Brain microvascular endothelial cell (primary cell): ENCODE data around the gene ADGRG2.

ENCODE experiments used
- DNase-seq: peaks from one replicate; pipeline ENCODE4 v3.0.0-alpha.2; 2020
- H3K27ac ChIP-seq: fragments of 250-450 bp; sonication (Bioruptor Pico); 2 replicates; pipeline ENCODE4 v1.5.1; 2020; ENCODE audit warnings: mild to moderate bottlenecking, moderate library complexity
- H3K27me3 ChIP-seq: fragments of 250-450 bp; sonication (Bioruptor Pico); replicated peaks from 2 replicates; pipeline ENCODE4 v1.5.1; 2020; ENCODE audit warnings: mild to moderate bottlenecking
- H3K36me3 ChIP-seq: fragments of 250-450 bp; sonication (Bioruptor Pico); replicated peaks from 2 replicates; pipeline ENCODE4 v1.5.1; 2020; ENCODE audit warnings: mild to moderate bottlenecking
- H3K4me3 ChIP-seq: 2 replicates; pipeline ENCODE4 v1.5.1; 2011; ENCODE audit warnings: low read depth, mild to moderate bottlenecking, control low read depth, low read length, moderate library complexity
- CTCF ChIP-seq: IDR thresholded peaks from 2 replicates; pipeline ENCODE4 v1.5.1; 2011; ENCODE audit warnings: low read depth, mild to moderate bottlenecking, moderate library complexity, low read length, control low read depth, inconsistent platforms; ENCODE audit errors: missing control alignments
- in situ Hi-C: cut with HindIII; loops from 2 replicates; pipeline ENCODE4 v1.10.0; 2017; ENCODE audit warnings: low sequenced_read_pairs, low pct_ligation_motif_present

The ADGRG2 gene

GRCh38 chrX:18970465-18970864, 151.8 kb downstream of the ADGRG2 start:
- Histone ChIP-seq H3K4me3 (no peak overlapping the region), H3K27ac (no peak overlapping the region), H3K27me3 (no peaks in the 10 kb centered on the region), H3K36me3 (no peaks in the 10 kb centered on the region)
- in situ Hi-C loops = no loop called here
- no peak for DNase-seq
- TF ChIP-seq CTCF = no peak

- in situ Hi-C loops = no loop called here
Measured at GRCh38 chrX:18966624-18967023, 155.6 kb downstream of the ADGRG2 start.

GRCh38 chrX:18964901-18965300, 157.4 kb downstream of the ADGRG2 start:
- no peak for DNase-seq
- TF ChIP-seq CTCF = no peak
- no peak overlapping the region for H3K27ac ChIP-seq
- H3K27me3 ChIP-seq = no peaks in the 10 kb centered on the region
- in situ Hi-C loops = no loop called here
- H3K36me3 ChIP-seq = no peaks in the 10 kb centered on the region
- no peak overlapping the region for H3K4me3 ChIP-seq

More at GRCh38 chrX:18966624-18967023, 155.6 kb downstream of the ADGRG2 start:
- no peaks in the 10 kb centered on the region for H3K36me3 ChIP-seq
- DNase-seq = no peak
- H3K27me3 ChIP-seq = no peaks in the 10 kb centered on the region
- H3K27ac ChIP-seq = no peak overlapping the region
- TF ChIP-seq CTCF = no peak
- H3K4me3 ChIP-seq = no peak overlapping the region

GRCh38 chrX:18964026-18964425, 158.2 kb downstream of the ADGRG2 start:
- no peak for DNase-seq
- no peaks in the 10 kb centered on the region for H3K27me3 ChIP-seq
- in situ Hi-C loops = no loop called here
- H3K27ac ChIP-seq = no peak overlapping the region
- no peaks in the 10 kb centered on the region for H3K36me3 ChIP-seq
- no peak for TF ChIP-seq CTCF
- H3K4me3 ChIP-seq = no peak overlapping the region

- DNase-seq = no peak
- H3K4me3 ChIP-seq = no peak overlapping the region
- H3K27me3 ChIP-seq = no peaks in the 10 kb centered on the region
- H3K27ac ChIP-seq = no peak overlapping the region
- in situ Hi-C loops = no loop called here
- no peaks in the 10 kb centered on the region for H3K36me3 ChIP-seq
- TF ChIP-seq CTCF = no peak
Measured at GRCh38 chrX:18962329-18962728, 159.9 kb downstream of the ADGRG2 start.

- no peaks in the 10 kb centered on the region for H3K36me3 ChIP-seq
- H3K27me3 ChIP-seq = no peaks in the 10 kb centered on the region
- H3K27ac ChIP-seq = no peak overlapping the region
- peak; percentile 12 for DNase-seq
- in situ Hi-C loops = no loop called here
- TF ChIP-seq CTCF = no peak
- no peak overlapping the region for H3K4me3 ChIP-seq
Measured at GRCh38 chrX:18961686-18962085, 160.6 kb downstream of the ADGRG2 start.
